ENCODE results near the gene CCDC24.
A peak's percentile ranks its signal among the peaks of the same experiment; 100 is the strongest.

The CCDC24 gene

DNA sequence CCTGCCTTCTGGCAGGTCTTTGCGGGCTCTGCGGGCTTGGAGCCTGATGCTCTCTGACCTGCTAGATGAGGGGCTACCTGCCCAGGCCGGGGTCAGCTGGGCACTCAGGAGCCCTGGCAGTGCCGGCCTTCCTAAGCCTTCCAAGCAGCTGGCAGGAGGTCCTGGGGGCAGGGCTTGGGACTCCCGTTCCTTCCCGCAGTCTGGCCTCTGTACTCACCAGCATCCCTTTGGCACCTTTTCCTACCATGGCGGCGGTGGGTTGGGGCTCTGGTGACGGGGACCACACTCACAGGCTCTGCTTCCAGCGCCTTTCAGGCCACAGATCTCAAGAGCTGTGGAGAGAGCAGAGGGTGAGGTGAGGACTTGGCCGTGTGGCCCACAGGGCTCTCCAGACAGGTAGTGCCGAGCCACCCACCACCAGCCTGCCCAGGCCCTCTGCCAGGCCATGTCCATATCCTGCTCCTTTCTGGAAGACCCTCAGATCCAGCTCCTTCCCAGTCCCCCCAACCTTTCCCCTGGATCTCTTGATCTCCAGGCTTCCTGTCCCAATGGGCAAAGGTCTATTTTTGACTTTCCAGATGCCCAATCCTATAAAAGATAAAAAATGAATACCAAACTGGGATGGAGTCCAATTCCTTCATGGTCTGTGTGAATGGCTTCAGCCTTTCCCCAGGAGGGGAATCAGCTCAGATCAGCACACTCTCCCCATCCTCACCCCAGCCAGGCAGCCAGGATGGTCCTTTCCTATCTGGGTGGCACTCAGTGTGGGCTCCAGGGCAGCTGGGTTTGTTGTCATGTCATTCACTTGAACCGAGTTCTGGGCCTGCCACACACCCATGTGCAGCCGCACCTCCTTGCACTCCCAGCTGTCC lies 32.9 kb downstream of the CCDC24 start:
- DNase-seq (ENCODE audit: low read depth, low spot score) = no peak

DNA sequence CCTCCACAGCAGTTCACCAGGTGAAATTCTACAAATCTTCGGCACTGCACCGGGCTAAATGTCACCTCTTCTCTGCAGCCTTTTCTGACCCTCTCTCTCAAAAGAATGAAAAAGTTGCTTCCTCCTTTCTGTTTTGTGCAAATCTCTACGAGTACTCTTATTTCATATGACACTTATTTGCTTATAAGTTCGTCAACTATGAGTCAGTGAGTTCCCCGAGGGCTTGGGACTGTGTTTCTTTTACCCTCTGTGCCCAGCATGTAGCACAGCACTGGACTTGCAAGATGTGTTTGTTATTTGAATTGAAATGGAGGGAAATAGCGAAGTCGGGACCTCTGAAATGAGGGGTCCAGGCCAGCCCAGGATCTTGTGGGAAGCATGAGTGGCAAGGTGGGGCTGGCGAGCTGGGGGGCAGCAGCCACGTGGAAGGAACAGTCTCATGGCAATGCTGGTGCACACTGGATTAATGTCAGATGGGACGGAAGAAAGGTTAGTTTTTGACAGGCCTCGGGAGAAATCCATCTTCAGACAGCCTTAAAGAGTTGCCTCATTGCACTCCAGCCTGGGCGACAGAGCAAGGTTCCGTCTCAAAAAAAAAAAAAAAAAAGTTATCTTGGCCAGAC lies 33.6 kb downstream of the CCDC24 start:
- DNase-seq (ENCODE audit: low read depth, low spot score) = peak; percentile 50

DNA sequence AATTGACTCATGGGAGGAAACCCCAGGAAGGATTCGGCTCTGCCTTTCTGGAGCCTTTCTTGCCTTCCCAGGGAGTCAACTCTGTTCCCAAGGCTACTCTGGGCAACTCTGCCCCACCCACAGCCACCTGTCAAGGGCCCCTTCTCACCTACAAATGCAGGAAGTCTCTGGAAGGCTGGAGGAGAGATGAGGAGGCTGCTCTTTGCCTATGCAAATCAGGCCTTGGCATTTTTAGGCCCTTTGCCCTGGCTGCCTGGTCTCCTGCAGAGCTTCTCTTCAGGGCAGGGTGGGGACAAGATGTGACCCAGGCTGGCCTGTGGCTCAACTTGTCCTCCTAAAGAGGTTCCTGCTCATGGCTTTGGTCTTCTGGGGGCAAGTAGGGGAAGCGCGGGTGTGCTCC lies 34.4 kb downstream of the CCDC24 start:
- DNase-seq (ENCODE audit: low read depth, low spot score) = no peak

DNA sequence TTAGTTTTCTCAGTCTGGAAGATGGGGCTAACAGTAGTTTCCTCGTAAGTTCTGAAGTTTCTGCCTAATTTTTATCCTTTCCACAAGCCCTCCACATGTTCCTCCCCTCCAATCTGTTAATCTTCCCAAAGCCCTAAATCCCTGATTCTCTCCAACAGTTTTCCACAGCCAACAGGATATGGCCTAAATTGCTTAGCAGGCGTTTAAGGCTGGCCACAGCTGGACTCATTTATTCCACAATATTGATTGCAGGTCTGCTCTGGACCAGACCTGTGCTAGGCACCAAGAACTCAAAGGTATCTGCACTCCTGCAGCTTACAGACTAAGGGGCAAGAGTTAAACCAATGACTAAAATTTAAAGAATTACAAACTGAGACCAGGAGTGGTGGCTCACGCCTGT lies 35.9 kb downstream of the CCDC24 start:
- DNase-seq (ENCODE audit: low read depth, low spot score) = no peak

DNA sequence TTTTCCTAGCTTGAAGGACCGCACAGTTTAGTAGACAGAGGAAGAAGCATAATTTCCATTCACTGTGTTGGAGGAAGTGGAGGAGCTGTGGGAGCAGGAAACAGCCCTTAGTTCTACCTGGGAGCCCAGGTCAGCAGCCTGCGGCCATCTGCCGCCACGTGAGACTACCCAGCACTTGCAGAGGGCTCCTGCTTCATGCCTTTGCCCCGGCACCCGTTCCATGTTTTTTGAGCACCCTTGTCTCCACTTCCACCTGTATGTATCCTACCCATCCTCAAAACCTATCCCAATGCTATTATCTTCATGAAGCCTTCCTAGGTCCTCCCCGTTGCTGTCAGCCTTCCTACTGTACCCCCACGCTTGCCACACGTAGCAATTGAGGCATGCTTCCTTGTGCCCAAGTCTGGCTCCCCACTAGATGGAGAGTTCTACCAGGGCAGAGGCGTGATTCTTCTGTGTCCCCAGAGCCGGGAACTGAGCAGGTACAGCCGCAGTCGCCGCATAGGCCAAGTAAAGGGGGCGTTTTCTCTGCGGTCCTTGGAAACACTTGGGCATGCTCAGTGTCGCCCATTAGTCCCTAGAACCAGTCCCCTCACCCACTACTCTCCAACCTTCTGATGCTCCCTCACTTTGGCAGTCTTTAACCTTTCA lies 38.0 kb downstream of the CCDC24 start:
- no peak for DNase-seq (ENCODE audit: low read depth, low spot score)

DNA sequence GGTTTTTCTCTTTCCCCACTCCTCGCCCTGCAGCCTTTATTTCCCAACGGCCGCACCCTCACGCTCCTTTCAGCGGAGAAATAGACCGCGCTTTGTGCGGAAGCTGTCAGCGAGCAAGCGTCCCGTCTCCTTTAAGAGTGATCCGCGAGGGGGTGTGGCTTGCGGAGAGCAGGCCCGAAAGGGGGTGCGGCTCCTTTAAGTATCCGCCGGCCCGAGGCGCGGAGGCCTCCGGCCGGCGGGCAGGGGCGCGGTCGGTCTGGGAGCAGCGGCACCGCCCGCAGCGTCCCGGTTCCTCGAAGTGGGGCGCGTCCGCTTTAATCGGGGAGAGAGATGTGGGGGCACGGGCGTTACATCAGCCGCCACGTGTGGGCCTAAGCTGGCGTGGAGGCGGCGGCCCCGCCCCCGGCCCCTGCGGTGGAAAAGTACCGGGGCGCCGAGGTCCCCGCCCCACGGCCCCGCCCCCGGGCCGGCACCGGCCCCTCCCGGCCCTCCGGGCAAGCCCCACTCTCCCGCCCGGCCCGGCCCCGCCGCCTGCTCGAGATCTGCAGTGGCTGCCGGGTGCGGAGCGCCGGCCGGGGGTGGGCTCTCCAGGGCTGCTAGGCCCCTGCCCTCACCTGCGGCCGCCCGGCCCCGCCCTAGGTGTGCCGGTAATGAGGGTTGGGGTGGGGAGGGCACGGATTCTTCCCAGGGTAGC lies 38.7 kb downstream of the CCDC24 start:
- DNase-seq (ENCODE audit: low read depth, low spot score) = peak; percentile 64

DNA sequence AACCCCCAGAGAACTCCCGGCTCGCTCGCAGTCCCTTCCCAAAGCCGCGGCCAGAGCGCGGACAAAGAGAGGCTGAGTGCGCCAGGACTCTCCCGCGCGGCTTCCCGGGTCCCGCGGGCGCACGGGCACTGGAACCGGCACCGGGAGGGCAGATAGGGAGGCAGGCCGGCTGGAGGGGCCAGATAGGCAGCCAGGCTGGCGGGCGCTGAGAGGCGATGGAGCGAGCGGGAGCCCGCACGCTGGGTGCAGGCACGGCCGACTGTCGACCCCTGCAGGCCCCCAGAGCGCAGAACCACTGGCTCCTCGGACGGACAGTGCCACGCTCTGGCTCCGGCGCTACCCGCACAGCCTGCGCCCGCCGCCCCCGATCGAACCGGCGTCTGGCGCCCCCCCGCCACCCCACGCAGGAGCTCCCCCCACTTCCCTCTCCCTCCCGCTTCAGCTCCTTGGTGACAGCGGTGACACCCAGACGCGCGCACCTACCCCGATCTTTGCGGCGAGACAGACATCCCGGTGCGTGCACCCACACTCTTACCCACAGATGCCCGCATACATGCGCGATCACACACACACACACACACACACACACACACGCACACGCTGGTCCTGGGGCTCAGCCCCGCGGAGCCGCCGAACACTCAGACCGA lies 39.3 kb downstream of the CCDC24 start:
- no peak for DNase-seq (ENCODE audit: low read depth, low spot score)

DNA sequence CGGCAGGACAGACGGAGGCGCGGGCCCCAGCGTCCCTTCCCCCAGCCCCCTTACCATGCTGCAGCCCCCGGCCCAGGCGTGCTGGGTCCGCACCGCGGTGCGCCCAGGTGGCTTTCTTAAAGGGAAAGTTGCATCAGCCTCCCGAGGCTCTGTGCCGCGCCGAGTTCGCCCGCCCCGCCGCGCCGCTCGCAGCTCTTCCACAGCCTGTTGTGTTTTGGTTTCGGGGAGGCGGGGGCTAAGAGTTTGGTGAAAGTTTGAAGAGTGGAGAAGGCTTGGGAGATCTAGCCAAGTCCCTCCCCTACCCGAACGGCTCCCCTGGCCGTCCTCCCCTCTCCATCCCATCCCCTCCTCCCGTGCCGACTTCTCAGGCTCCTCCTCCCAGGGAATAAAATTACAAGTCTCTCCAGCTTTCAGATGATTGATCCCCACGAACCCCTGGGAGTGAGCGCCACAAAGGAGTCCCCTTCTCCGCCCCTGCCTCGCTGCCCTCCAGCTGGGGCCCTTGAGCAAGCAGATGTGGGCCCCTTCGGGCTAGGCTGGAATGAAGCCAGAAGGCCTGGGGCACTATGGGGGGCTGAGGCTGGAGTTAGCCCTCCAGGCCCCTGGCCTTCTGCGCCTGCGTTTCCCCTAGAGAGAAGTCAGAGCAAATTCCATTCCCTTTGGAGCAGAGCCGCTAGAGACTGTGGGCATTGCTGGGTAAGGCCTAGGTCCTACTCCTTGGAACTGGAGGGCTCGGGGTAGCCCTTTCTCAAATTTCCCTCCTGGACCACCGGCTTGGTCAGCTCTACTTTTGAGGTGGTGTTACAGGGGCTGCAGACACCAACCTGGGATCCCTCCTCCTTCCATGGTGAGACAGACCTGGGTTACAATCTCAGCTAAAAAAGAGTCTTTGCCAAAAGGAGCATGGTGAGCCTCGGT lies 40.1 kb downstream of the CCDC24 start, which contains the start of gene SLC6A9:
SLC6A9 (minus strand) TSS at position 211 of the 918 bp plus-strand sequence. CDS start 7,185 bp downstream, outside the sequence.
- DNase-seq (ENCODE audit: low read depth, low spot score) = no peak

DNA sequence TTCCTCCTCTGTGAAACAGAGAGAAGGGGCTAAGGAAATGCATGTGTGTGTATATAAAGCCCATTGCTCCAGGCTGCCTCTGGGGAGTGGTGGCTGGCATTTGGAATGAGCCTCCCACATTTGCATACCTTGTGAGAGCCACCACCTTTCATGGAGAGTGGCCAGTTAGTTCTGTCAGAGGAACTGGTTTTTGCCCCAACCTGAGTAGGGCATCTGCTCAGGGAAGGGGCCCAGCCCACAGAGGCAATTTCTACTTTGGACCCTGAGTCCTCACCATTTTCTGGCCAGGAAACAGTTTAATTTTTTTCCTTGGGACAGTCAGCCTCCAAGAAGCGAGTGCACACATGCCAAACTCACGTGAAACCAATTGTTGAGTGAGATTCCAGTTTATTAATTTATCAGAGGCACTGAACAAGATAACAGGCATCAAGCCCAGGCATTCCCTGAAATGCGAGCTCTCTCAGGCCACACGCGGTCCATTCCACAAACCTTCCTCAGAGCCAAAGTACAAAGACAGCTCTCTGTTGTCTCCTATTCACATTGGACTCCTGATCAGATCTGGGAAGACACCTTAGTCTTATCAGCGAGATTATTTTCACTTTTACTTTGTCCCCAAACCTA lies 40.9 kb downstream of the CCDC24 start:
- no peak for DNase-seq (ENCODE audit: low read depth, low spot score)

DNA sequence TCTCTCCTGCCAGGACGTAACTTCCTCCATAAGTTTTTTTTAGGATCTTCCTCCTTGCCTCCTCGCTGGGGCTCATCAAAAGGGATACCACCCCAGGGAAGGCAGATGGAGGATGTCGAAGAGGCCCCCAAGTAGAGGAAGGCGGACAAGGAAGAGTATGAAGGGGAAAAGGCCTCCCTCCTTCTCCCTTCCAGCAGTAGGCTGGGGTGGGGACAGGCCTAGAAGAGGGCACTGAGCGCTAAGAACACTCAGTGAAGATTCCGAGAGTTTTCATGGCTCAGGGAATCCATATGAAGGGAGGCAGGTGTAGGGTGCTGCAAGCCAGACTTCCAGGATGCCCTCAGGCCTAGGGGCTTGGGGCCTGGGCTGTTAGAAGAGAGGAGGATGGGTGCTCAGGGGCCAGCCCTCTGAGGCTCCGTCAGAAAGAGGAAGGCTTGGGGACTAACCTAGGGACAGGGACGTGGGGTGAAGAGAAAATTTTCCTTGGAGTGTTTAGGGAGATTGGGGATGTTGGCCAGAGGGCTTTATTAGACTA lies 41.7 kb downstream of the CCDC24 start:
- no peak for DNase-seq (ENCODE audit: low read depth, low spot score)

DNA sequence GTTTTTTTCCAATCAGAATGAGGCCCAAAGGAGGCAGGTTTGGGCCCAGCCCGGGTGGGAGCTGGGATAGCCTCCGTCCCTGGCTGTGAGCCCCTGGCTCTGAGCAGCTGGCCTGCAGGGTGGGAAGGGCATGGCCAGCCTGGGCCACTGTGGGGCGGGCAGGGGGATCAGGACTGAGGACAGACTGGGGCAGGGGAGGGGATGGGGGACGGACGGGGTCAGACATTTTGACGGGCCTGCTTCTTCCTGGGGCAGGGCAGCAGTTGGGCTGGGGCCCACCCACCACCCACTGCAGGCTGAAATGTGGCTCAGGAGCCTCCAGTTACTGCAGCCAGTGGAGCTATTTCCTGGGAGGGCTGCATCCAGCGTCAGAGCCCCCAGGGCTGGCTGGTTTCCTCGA lies 42.4 kb downstream of the CCDC24 start:
- DNase-seq (ENCODE audit: low read depth, low spot score) = no peak

DNA sequence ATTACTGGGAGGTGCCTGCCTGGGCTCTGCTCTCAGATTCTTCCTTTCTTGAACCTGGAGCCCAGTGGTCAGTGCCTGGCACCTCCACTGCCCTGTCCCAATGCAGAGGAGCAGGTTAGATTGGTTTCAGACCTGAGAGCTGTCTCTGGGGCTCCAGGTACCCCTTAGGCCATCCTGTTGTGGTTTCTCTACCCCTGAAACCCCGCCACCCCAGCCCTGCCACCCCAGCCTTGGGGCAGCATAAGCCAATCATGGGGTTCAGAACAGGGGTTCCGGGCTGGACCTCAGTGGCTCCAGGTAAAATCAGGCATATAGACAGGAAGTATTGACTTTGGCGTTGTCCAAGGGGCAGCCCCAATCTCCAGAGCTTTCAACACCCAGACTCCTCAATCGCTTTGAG lies 43.0 kb downstream of the CCDC24 start:
- DNase-seq (ENCODE audit: low read depth, low spot score) = no peak

DNA sequence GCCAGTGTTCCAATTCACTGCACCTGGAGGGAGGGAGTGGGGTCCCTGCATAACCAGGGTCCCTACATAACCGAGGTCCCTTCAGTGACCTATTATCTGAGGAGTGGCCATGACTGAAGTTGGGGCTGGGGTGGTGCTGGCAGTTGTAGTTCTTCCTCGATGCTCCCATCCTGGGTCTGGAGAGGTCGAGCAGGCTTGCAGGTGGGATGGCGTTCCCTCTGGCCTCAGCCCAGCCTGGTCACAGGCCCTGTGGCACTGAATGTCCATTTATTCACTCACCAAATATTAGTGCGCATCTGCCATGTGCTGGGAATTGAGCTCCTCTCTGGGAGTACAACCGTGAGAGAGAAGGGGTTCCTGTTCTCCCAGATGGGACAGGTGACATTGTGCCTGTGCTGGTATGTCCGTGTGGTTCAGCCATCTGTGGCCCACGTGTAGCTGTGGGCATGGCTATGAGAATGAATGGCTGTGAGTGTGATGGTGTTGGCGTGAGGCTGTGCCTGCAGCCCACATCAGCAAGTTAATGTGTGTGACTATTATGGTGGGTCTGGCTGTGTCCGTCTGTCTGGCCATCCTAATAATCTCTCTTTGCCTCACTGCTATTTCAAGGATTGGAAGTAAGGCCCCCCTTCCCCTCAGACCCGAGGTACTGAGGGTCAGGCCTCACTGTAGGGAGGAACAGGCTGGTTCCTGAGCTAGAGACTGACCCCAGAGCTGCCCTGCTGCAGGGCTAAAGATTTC lies 43.7 kb downstream of the CCDC24 start:
- DNase-seq (ENCODE audit: low read depth, low spot score) = no peak

DNA sequence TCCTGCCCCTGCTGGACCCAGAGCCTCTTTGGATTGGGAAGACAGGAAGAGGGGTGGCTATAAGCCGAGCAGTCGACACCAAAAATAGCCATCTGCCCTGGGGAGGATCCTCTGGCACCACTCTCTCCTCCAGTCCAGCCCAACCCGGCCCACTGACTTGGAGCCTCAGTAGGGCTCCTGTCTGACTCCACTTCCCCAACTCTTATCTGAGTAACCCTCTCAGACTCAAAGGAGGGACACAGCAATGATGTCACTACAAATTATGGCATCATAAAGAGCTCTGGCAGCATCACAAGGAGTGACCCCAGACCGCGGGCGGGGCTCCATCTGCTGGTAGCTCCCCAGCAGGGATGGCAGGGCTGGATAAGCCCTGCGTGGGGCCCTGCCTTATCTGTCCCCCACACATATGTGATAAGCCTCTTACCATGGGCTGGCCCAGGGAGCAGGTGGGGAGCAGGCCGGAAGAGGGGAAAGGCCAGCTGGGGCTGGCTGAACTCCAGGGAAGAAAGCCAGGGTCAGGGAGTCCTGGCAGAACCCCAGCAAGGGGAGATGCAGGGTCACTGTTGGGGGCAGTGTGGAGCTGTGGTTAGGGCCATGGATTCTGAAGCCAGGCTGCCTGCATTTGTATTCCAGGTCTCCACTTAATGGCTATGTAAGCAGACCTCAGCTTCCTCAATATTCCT lies 44.5 kb downstream of the CCDC24 start:
- DNase-seq (ENCODE audit: low read depth, low spot score) = no peak

DNA sequence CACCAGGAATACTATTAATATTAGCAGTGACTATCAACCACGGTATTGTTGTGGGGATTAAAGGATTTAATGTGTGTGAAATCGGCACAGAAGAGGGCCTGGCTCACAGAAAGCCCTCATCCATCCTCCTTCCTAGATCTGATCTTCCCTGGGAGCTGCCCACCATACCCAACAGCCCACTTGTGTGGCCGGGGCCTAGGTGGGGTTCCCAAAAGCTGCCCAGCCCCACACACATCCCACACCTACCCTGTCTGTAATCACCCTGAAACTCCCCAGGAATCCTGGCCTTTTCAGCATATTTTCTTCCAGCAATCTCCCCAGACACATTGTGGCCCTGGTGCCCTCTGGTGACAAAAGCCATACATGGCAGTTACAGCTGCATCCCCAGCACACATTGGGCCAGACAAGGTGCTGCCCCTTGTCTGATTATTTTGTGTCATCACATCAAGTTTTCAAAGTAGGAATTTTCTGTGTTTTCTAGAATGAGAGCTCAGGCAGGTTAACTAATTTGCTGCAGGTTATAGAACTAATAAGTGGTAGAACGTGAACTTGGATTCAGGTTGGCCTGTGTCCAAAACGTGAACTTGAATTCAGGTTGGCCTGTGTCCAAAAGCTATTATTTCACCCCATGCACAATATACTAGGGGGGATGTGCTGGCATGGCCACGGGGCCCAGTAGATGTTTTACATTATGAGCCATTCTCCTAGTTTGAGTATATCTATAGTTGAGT lies 45.2 kb downstream of the CCDC24 start:
- DNase-seq (ENCODE audit: low read depth, low spot score) = no peak

DNA sequence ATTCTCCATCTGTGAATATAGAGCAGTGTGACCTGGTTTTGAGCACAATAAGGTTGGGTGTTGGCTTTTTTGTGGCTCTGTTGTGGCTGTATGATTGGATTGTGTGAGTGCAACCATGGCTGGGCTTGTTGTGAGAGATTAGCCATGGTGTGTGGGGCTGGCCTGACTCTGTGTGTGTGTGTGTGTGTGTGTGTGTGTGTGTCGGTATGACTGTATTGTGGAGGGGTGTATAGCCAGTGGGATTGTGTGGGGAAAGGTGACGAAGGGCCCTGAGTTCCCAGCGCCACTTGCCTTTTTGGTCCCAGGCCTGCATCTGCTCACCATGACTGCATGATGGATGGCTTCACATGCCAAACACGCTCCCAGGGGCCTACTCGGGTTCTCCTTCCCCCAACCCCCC lies 45.8 kb downstream of the CCDC24 start:
- no peak for DNase-seq (ENCODE audit: low read depth, low spot score)

DNA sequence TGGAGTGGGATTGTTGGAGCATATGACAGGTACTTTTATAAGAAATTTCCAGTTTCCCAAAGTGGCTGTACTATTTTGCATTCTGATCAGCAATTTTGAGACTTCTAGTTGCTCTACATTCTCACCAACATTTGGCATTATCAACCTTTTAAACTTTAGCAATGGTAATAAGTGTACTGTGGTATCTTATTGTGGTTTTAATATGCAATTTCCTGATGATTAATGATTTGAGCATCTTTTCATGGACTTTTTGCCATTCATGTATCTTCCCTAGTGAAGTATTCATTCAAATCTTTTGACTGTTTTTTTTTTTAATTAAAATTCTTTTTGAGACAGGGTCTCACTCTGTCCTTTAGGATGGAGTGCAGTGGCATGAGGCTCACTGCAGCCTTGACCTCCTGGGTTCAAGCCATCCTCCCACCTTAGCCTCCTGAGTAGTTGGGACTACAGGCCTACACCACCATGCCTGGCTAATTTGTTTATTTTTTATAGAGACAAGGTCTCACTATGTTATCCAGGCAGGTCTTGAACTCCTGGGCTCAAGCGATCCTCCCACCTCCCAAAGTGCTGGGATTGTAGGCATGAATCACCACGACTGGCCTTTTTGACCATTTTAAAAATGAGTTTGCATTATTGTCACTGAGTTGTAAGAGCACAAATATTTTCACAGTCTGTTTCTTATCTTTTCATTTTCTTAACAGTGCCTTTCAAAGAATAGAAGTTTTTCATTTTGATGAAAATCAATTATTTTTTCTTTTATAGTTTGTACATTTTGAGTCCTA lies 47.7 kb downstream of the CCDC24 start:
- no peak for DNase-seq (ENCODE audit: low read depth, low spot score)
